ENCODE results near the gene MACROD2. TPM values are rescaled to one million over a fixed set of nuclear protein-coding genes. Genes with fewer than 3 reads are reported as not detected.

The MACROD2 gene
- total RNA-seq, 1 experiment from 2014 or later, result 1.4 TPM

DNA sequence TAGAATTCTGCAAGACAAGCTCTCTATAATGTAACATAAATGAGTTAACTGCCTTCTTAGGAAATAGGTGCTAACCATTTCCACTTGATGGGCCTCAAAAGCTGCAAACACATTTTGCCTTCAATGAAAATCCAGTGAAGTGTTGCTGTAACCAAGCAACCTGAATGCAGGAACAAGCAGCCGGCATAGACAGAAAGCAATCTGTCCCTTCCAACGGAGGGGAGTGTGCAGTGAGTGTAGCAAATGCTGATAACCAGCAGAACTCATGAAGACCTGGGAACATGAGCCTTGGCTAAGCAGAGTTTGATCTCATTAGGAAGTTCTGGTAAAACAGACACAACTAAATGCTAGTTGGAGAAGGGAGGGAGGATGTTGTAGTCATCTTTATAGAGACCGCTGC is 1880.1 kb downstream of the MACROD2 start:
- ChIA-PET CTCF (no interaction called here), POLR2A (ENCODE audit: low non-redundant PET) (no interaction called here)
- H3K9me3 ChIP-seq (ENCODE audit: low read depth, low read length, poor library complexity, severe bottlenecking), result peaks cover 26% of the 10 kb centered on the region
- DNase-seq (ENCODE audit: low spot score), result no peak
- no peaks in the 10 kb centered on the region for H3K36me3 ChIP-seq (ENCODE audit: insufficient read depth, low read length, poor library complexity, severe bottlenecking)
- intact Hi-C loops (cut with micrococcal nuclease; ENCODE audit: unreplicated experiment), result no loop called here
- H3K27ac ChIP-seq (ENCODE audit: low read depth, low read length, poor library complexity, severe bottlenecking), result no peak overlapping the region
- BruUV-seq (replicated peaks), result no TSS peak
- no peaks in the 10 kb centered on the region for H3K4me1 ChIP-seq (ENCODE audit: insufficient read depth, low read length, poor library complexity, severe bottlenecking)
- TF ChIP-seq EZH2 (IDR thresholded peaks at IDR 0.05; ENCODE audit: borderline replicate concordance, low read depth, low read length, poor library complexity, severe bottlenecking), result no peak
- TF ChIP-seq, protein P1, sequence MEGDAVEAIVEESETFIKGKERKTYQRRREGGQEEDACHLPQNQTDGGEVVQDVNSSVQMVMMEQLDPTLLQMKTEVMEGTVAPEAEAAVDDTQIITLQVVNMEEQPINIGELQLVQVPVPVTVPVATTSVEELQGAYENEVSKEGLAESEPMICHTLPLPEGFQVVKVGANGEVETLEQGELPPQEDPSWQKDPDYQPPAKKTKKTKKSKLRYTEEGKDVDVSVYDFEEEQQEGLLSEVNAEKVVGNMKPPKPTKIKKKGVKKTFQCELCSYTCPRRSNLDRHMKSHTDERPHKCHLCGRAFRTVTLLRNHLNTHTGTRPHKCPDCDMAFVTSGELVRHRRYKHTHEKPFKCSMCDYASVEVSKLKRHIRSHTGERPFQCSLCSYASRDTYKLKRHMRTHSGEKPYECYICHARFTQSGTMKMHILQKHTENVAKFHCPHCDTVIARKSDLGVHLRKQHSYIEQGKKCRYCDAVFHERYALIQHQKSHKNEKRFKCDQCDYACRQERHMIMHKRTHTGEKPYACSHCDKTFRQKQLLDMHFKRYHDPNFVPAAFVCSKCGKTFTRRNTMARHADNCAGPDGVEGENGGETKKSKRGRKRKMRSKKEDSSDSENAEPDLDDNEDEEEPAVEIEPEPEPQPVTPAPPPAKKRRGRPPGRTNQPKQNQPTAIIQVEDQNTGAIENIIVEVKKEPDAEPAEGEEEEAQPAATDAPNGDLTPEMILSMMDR (conservative IDR thresholded peaks at IDR 0.05; ENCODE audit: low read depth, low read length), result no peak
- H3K27me3 ChIP-seq (replicated peaks; ENCODE audit: insufficient read depth, low read depth, low read length, poor library complexity), result no peaks in the 10 kb centered on the region
- no peak overlapping the region for H3K4me3 ChIP-seq (ENCODE audit: low read depth, low read length, poor library complexity, severe bottlenecking)

DNA sequence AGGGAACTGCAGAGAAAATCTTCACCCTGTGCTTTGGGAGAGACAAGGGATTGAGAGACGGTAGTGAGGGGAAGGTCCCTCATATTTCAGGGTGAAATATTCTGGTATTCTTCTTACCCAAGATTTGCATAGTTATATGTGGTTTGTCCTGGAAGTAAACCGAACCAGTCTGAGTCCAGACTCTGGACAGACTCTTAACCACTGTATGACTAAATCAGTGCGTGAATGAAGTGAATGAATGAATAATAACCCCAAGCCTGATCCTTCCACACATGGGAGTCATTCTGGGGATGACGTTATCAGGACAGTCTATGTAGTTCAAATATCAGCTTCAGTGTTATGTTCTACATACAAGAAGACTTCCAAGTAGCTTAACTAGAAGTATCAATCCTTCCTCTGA is 1887.2 kb downstream of the MACROD2 start:
- TF ChIP-seq, protein P1 (conservative IDR thresholded peaks at IDR 0.05; ENCODE audit: low read depth, low read length), result no peak
- TF ChIP-seq EZH2 (IDR thresholded peaks at IDR 0.05; ENCODE audit: borderline replicate concordance, low read depth, low read length, poor library complexity, severe bottlenecking), result no peak
- Histone ChIP-seq H3K4me1 (ENCODE audit: insufficient read depth, low read length, poor library complexity, severe bottlenecking) (no peaks in the 10 kb centered on the region), H3K9me3 (ENCODE audit: low read depth, low read length, poor library complexity, severe bottlenecking) (peaks cover 25% of the 10 kb centered on the region), H3K36me3 (ENCODE audit: insufficient read depth, low read length, poor library complexity, severe bottlenecking) (no peaks in the 10 kb centered on the region), H3K27ac (ENCODE audit: low read depth, low read length, poor library complexity, severe bottlenecking) (no peak overlapping the region), H3K27me3 (replicated peaks; ENCODE audit: insufficient read depth, low read depth, low read length, poor library complexity) (no peaks in the 10 kb centered on the region), H3K4me3 (ENCODE audit: low read depth, low read length, poor library complexity, severe bottlenecking) (no peak overlapping the region)
- no peak for DNase-seq (ENCODE audit: low spot score)
- BruUV-seq (replicated peaks), result no TSS peak
- ChIA-PET CTCF (no interaction called here), POLR2A (ENCODE audit: low non-redundant PET) (no interaction called here)
- intact Hi-C loops (cut with micrococcal nuclease; ENCODE audit: unreplicated experiment), result no loop called here

DNA sequence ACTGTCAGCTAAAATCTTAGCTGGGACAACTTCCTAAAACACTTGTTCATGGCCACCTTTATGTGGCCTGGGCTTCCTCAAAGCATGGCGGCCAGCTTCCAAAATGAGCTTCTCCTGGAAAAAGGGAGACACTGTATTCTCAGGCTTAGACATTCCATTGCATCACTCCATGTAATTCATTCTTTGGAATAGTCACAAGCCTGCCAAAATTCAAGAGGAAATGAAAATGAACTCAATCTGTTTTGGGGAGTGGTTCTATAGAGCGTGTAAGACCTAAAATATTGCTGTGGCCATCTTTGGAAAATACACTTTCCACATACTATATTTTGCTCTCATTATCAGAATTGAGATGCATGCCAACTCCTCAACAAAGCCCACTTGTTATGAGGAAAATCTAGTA is 1890.9 kb downstream of the MACROD2 start:
- ChIA-PET POLR2A (ENCODE audit: low non-redundant PET) (no interaction called here), CTCF (no interaction called here)
- no peaks in the 10 kb centered on the region for H3K4me1 ChIP-seq (ENCODE audit: insufficient read depth, low read length, poor library complexity, severe bottlenecking)
- intact Hi-C loops (cut with micrococcal nuclease; ENCODE audit: unreplicated experiment), result no loop called here
- DNase-seq (ENCODE audit: low spot score), result no peak
- no peak overlapping the region for H3K4me3 ChIP-seq (ENCODE audit: low read depth, low read length, poor library complexity, severe bottlenecking)
- no peaks in the 10 kb centered on the region for H3K36me3 ChIP-seq (ENCODE audit: insufficient read depth, low read length, poor library complexity, severe bottlenecking)
- no TSS peak for BruUV-seq (replicated peaks)
- H3K9me3 ChIP-seq (ENCODE audit: low read depth, low read length, poor library complexity, severe bottlenecking), result peaks cover 17% of the 10 kb centered on the region
- H3K27ac ChIP-seq (ENCODE audit: low read depth, low read length, poor library complexity, severe bottlenecking), result no peak overlapping the region
- no peaks in the 10 kb centered on the region for H3K27me3 ChIP-seq (replicated peaks; ENCODE audit: insufficient read depth, low read depth, low read length, poor library complexity)
- no peak for TF ChIP-seq EZH2 (IDR thresholded peaks at IDR 0.05; ENCODE audit: borderline replicate concordance, low read depth, low read length, poor library complexity, severe bottlenecking)
- TF ChIP-seq, protein P1 (conservative IDR thresholded peaks at IDR 0.05; ENCODE audit: low read depth, low read length), result no peak
